Measurements from ENCODE around the gene LRRC63. TPM values are rescaled to one million over a fixed set of nuclear protein-coding genes. Genes with fewer than 3 reads are reported as not detected.

Gene LRRC63
- total and polyA plus RNA-seq, 9 of the 15 experiments (the other 6 are each of a cell fraction or from before 2014, with no cell fraction given) = 0.07 to 0.41 (median 0.24) TPM; not detected in 1

GRCh38 chr13:46171739-46172138 is 40.0 kb upstream of the LRRC63 start:
- 95% methylated on average over 7 of the region's 7 CpGs for WGBS (ENCODE audit: insufficient coverage, low coverage, missing lambda C conversion rate)
- CTCF ChIA-PET (ENCODE audit: low intra/inter-chr PET ratio) = no interaction called here
- H4K20me1 ChIP-seq (replicated peaks; ENCODE audit: control insufficient read depth, insufficient read depth, low read length) = peaks cover 5% of the 10 kb centered on the region; the same call in 1 of the 2 replicates
- H3K9ac ChIP-seq (ENCODE audit: insufficient read depth in 1 of 2, low read depth in 2 of 2, low read length in 2 of 2) = no peak overlapping the region
- peaks cover 3 to 25% of the 10 kb centered on the region in 2 experiments; a peak in 4 of 5 replicates for H3K4me1 ChIP-seq (replicated peaks in 1 of 2; ENCODE audit: control insufficient read depth in 2 of 2, insufficient read depth in 2 of 2, low read length in 2 of 2)
- no peak for DNase-seq (ENCODE audit: extremely low read depth in 1 of 4, low spot score in 3 of 4)
- peaks cover 98% of the 10 kb centered on the region for H3K79me2 ChIP-seq (ENCODE audit: control insufficient read depth, insufficient read depth, low read length)
- no peak for FAIRE-seq
- H3K36me3 ChIP-seq (ENCODE audit: control insufficient read depth, insufficient read depth, low read length) = peaks cover 70% of the 10 kb centered on the region; the same call in 2 of the 3 replicates
- POLR2A ChIA-PET = interaction anchor here (0.7 to 1.8 kb wide), 3 partner anchors 7 to 10 kb away, joined by 4 to 5 read pairs (median 4); partner anchors contain the start of gene LCP1
- no peaks in the 10 kb centered on the region for H3K9me1 ChIP-seq (ENCODE audit: control insufficient read depth, insufficient read depth, low read length)
- H3K27me3 ChIP-seq (ENCODE audit: control insufficient read depth in 2 of 2, insufficient read depth in 2 of 2, low read length in 2 of 2) = no peaks in the 10 kb centered on the region
- TF ChIP-seq KHSRP (IDR thresholded peaks at IDR 0.05) (no peak), BRD9 (IDR thresholded peaks at IDR 0.05; ENCODE audit: low read depth, partially characterized antibody) (no peak), FOXP1 (CRISPR knock-in tag; IDR thresholded peaks at IDR 0.05) (no peak), ZNF282 (CRISPR knock-in tag; IDR thresholded peaks at IDR 0.05) (no peak), SLC30A9 (CRISPR knock-in tag; IDR thresholded peaks at IDR 0.05) (no peak), JUND (IDR thresholded peaks at IDR 0.05; ENCODE audit: borderline replicate concordance, low read depth, low read length) (no peak), JUND (tag; IDR thresholded peaks at IDR 0.05; ENCODE audit: borderline replicate concordance, low read depth, low read length) (no peak), ZNF277 (CRISPR knock-in tag; IDR thresholded peaks at IDR 0.05; ENCODE audit: borderline replicate concordance) (no peak), SP1 (CRISPR knock-in tag; IDR thresholded peaks at IDR 0.05) (no peak)
- TF ChIP-seq, protein P1, sequence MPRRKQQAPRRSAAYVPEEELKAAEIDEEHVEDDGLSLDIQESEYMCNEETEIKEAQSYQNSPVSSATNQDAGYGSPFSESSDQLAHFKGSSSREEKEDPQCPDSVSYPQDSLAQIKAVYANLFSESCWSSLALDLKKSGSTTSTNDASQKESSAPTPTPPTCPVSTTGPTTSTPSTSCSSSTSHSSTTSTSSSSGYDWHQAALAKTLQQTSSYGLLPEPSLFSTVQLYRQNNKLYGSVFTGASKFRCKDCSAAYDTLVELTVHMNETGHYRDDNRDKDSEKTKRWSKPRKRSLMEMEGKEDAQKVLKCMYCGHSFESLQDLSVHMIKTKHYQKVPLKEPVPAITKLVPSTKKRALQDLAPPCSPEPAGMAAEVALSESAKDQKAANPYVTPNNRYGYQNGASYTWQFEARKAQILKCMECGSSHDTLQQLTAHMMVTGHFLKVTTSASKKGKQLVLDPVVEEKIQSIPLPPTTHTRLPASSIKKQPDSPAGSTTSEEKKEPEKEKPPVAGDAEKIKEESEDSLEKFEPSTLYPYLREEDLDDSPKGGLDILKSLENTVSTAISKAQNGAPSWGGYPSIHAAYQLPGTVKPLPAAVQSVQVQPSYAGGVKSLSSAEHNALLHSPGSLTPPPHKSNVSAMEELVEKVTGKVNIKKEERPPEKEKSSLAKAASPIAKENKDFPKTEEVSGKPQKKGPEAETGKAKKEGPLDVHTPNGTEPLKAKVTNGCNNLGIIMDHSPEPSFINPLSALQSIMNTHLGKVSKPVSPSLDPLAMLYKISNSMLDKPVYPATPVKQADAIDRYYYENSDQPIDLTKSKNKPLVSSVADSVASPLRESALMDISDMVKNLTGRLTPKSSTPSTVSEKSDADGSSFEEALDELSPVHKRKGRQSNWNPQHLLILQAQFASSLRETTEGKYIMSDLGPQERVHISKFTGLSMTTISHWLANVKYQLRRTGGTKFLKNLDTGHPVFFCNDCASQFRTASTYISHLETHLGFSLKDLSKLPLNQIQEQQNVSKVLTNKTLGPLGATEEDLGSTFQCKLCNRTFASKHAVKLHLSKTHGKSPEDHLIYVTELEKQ (CRISPR knock-in tag; IDR thresholded peaks at IDR 0.05) = no peak
- TF ChIP-seq, protein P2, sequence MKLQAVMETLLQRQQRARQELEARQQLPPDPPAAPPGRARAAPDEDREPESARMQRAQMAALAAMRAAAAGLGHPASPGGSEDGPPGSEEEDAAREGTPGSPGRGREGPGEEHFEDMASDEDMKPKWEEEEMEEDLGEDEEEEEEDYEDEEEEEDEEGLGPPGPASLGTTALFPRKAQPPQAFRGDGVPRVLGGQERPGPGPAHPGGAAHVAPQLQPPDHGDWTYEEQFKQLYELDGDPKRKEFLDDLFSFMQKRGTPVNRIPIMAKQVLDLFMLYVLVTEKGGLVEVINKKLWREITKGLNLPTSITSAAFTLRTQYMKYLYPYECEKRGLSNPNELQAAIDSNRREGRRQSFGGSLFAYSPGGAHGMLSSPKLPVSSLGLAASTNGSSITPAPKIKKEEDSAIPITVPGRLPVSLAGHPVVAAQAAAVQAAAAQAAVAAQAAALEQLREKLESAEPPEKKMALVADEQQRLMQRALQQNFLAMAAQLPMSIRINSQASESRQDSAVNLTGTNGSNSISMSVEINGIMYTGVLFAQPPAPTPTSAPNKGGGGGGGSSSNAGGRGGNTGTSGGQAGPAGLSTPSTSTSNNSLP (IDR thresholded peaks at IDR 0.05; ENCODE audit: borderline replicate concordance, low read depth, low read length) = no peak
- in situ Hi-C loops (cut with MboI) = no loop called here
- ATAC-seq = no peak
- no peak overlapping the region for H3K27ac ChIP-seq (ENCODE audit: extremely low read depth, low read depth, low read length)
- BruUV-seq (replicated peaks) = no TSS peak
- intact Hi-C loops (cut with micrococcal nuclease) = no loop called here
- H3K4me2 ChIP-seq (ENCODE audit: insufficient read depth, low read length) = no peak overlapping the region
- no peaks in the 10 kb centered on the region for H3K9me3 ChIP-seq (replicated peaks; ENCODE audit: control insufficient read depth, insufficient read depth, low read depth, low read length)
- no peak overlapping the region for H3K4me3 ChIP-seq
- H2AFZ ChIP-seq (ENCODE audit: low read depth, low read length) = no peak overlapping the region

Data from K562 (cell line).